ENCODE data around the gene PSTK. TPM values are rescaled to one million over a fixed set of nuclear protein-coding genes. Genes with fewer than 3 reads are reported as not detected.

PSTK gene
- total and polyA plus RNA-seq, 5 experiments from 2014 or later = 5.6 to 11.7 (median 8.8) TPM

DNA sequence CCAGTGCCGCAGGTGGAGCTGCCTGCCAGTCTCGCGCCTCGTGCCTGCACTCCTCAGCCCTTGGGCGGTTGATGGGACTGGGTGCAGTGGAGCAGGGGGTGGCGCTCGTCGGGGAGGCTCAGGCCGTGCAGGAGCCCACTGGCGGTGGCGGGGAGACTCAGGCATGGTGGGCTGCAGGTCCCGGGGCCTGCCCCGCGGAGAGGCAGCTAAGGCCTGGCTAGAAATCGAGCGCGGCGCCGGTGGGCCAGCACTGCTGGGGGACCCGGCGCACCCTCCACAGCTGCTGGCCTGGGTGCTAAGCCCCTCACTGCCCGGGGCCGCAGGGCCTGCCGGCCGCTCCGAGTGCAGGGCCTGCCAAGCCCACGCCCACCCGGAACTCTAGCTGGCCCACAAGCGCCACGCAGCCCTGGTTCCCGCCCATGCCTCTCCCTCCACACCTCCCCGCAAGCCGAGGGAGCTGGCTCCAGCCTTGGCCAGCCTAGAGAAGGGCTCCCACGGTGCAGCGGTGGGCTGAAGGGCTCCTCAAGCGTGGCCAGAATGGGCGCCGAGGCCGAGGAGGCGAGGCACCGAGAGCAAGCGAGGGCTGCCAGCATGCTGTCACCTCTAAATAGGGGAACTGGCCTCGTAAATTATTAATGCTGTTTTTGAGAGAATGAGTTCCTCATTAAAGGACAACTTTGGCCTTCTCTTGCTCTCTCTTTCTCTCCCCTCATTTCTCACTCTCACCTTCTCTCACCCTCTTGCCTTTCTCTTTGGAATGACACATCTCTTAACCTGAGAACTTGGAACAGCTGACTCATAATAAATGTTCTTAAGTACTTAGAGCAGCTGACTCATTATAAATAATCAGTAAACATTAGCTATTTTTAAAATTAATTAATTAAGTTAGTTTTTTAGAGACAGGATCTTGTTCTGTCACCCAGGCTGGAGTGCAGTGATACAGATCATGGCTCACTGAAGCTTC lies 33.5 kb downstream of the PSTK start:
- Mint-ChIP-seq H3K27ac (no peak overlapping the region), H3K27me3 (no peaks in the 10 kb centered on the region)
- POLR2A ChIA-PET = no interaction called here

DNA sequence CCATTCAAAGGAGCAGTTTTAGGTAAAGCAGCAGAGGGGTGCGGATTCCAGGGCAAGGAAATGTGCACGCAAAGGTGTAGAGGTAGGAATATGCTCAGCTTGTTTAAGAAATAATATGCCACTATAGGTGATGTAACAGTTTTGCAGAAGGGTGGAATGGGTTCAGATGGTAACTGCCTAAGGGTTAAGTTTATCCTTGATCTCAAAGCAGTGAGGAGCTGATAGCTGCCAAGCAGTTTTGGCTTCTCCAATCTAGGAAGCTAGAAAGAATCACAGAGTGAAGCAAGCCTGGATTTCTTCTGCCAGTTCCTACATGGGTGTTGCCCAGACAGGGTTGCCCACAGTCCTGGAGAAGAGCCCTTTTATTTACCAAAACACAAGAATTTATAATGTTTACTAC lies 34.6 kb downstream of the PSTK start:
- H3K36me3 Mint-ChIP-seq = peaks cover 5 to 20% (median 14%) of the 10 kb centered on the region in 3 donors
- H3K27ac Mint-ChIP-seq = no peak overlapping the region
- H3K27me3 Mint-ChIP-seq = no peaks in the 10 kb centered on the region
- ATAC-seq = no peak
- H3K9me3 Mint-ChIP-seq = no peaks in the 10 kb centered on the region
- no peak for DNase-seq
- POLR2A ChIA-PET = interaction anchor here (0.5 kb wide), 1 partner anchor 224 kb away, joined by 3 read pairs; no protein-coding TSS in a partner anchor
- no peak overlapping the region for H3K4me3 Mint-ChIP-seq
- H3K4me1 Mint-ChIP-seq = peaks cover 14 to 37% (median 17%) of the 10 kb centered on the region in 4 donors

More for the DNA sequence above, 33.5 kb downstream of the PSTK start:
- ATAC-seq (no peak), DNase-seq (no peak)
- Mint-ChIP-seq H3K4me1 (peaks cover 20 to 46% (median 22%) of the 10 kb centered on the region in 4 donors), H3K36me3 (peaks cover 6 to 20% (median 14%) of the 10 kb centered on the region in 3 donors), H3K4me3 (no peak overlapping the region), H3K9me3 (no peaks in the 10 kb centered on the region)

DNA sequence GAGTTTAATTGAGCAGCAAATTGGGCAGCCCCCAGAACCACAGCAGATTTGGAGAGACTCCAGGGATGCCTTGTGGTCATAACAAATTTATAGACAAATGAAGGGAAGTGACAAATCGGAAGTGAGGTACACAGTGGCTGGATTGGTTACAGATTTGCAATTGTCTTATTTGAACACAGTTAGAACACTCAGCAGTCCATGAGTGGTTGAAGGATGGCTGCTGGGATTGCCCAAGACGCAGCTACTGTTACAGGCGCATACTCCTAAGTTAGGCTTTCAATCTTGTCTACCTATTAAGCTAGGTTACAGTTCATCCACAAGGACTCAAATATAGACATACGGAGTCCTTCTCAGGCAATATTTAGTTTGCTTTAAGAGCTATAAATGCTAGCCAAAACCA lies 36.0 kb downstream of the PSTK start:
- Mint-ChIP-seq H3K4me3 (no peak overlapping the region), H3K27me3 (no peaks in the 10 kb centered on the region), H3K9me3 (no peaks in the 10 kb centered on the region), H3K36me3 (peaks cover 5 to 20% (median 14%) of the 10 kb centered on the region in 3 donors), H3K4me1 (peaks cover under 1 to 23% (median 7%) of the 10 kb centered on the region in 4 donors), H3K27ac (no peak overlapping the region)
- ATAC-seq (no peak), DNase-seq (no peak)
- POLR2A ChIA-PET = no interaction called here

DNA sequence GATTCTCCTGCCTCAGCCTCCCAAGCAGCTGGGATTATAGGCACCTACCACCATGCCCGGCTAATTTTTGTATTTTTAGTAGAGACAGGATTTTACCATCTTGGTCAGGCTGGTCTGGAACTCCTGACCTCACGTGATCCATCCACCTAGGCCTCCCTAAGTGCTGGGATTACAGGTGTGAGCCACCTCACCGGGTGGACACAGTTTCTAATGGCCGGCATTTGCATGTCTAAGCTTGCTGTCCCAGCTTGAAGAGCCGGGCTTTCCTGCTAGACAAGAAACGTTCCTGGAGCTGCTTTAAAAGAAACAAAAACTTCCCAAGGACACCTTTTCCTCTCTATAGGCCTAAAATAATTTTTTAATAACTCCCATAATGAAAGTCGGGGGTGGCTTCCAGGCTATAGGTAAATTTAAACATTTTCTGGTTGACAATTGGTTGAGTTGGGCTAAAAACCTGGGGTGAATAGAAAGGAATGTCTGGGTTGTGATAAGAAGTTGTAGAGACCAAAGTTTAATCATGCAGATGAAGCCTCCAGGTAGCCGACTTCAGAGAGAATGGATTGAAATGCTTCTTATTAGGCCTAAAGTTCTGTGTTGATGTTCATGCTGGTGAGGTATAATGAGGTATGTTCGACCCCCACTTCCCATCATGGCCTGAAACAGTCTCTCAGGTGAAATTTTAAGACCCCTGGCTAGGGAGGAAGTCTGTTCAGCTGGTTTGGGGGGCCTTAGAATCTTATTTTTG lies 37.4 kb downstream of the PSTK start:
- Mint-ChIP-seq H3K9me3 (no peaks in the 10 kb centered on the region), H3K4me1 (peaks cover 0 to 23% (median 7%) of the 10 kb centered on the region in 4 donors), H3K36me3 (peaks cover 5 to 11% (median 7%) of the 10 kb centered on the region in 3 donors), H3K27ac (peak overlapping the region in 1 of 10 donors; percentile 23), H3K27me3 (no peaks in the 10 kb centered on the region), H3K4me3 (no peak overlapping the region)
- POLR2A ChIA-PET = no interaction called here
- DNase-seq (no peak), ATAC-seq (no peak)

DNA sequence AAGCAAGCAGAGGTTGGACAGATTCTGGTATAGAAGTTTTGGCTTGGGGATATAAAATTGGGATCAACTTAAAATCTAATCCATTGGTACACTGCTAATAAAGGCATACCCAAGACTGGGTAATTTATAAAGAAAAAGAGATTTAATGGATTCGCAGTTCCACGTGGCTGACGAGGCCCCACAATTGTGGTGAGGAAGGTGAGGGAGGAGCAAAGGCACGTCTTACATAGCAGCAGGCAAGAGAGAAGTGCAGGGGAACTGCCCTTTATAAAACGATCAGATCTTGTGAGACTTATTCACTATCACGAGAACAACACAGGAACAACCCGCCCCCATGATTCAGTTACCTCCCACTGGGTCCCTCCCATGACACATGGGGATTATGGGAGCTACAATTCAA lies 38.3 kb downstream of the PSTK start:
- peaks cover 4 to 10% (median 5%) of the 10 kb centered on the region in 3 donors for H3K36me3 Mint-ChIP-seq
- H3K27ac Mint-ChIP-seq = peak overlapping the region in 3 of 10 donors; percentile 22 to 24 (median 23)
- H3K27me3 Mint-ChIP-seq = no peaks in the 10 kb centered on the region
- POLR2A ChIA-PET = no interaction called here
- H3K9me3 Mint-ChIP-seq = no peaks in the 10 kb centered on the region
- H3K4me1 Mint-ChIP-seq = peaks cover 0 to 23% (median 7%) of the 10 kb centered on the region in 4 donors
- H3K4me3 Mint-ChIP-seq = no peak overlapping the region
- no peak for ATAC-seq
- no peak for DNase-seq

DNA sequence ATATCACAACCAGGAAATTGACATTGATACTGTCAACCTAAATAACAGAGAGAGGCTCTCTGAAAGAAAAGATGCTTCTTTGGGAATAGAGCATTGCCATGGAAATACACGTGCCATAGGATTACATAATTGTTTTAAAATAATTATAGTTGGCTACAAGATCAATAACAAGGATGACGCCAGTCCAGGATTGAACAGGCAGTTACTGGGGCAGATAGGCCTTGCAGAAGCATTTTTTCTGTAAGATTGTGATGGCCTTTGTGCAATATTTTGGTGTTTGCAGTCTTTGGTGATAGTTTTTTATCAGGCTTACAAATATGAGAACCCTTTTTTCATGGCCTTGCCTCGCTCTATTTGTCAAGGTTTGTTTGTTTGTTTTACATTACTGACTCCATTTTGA lies 39.1 kb downstream of the PSTK start:
- peaks cover under 1 to 12% (median 4%) of the 10 kb centered on the region in 3 donors for H3K36me3 Mint-ChIP-seq
- POLR2A ChIA-PET = no interaction called here
- no peak for ATAC-seq
- H3K4me3 Mint-ChIP-seq = no peak overlapping the region
- DNase-seq = no peak
- peaks cover 0 to 18% (median 7%) of the 10 kb centered on the region in 4 donors for H3K4me1 Mint-ChIP-seq
- no peaks in the 10 kb centered on the region for H3K9me3 Mint-ChIP-seq
- no peaks in the 10 kb centered on the region for H3K27me3 Mint-ChIP-seq
- H3K27ac Mint-ChIP-seq = no peak overlapping the region

DNA sequence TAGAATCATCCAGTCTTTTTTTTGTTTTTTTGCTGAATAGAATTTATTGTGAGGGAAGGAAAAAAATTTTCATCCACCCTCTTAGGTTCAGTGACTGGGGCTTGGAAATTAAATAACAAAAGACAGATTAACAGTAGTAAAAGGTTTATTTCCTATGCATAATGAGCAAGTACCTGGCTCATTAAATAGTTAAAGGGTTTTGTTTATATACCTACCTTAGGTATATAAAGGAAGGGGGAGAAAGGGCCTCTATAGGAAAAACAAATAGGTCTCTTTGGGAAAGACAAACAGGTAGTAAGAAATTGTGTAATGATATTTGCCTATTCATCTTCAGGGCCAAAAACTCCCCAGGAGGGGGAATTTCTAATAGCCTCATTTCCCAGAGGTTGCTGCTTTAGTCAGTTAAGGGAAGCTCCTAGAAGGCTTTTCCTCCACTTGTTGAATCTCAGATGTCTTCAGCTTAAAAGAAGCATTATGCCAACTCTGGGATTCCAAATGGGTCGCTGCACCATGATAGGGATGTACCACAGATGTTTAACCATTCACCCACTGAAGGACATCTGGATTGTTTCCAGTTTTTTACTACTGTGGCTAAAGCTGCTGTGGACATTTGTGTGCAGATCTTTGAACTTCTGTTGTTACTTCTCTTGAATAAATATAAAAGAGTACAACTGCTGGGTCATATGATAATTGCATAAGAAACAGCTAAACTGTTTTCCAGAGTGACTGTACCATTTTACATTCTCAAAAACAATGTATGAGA lies 39.9 kb downstream of the PSTK start:
- no peak overlapping the region for H3K27ac Mint-ChIP-seq
- peaks cover 0 to 14% (median 6%) of the 10 kb centered on the region in 4 donors for H3K4me1 Mint-ChIP-seq
- H3K36me3 Mint-ChIP-seq = peaks cover 0 to 11% (median 0%) of the 10 kb centered on the region in 3 donors
- H3K9me3 Mint-ChIP-seq = no peaks in the 10 kb centered on the region
- no peaks in the 10 kb centered on the region for H3K27me3 Mint-ChIP-seq
- DNase-seq (no peak), ATAC-seq (no peak)
- POLR2A ChIA-PET = interaction anchor here (1.3 kb wide), 1 partner anchor 11 kb away, joined by 3 read pairs; no protein-coding TSS in a partner anchor
- no peak overlapping the region for H3K4me3 Mint-ChIP-seq

DNA sequence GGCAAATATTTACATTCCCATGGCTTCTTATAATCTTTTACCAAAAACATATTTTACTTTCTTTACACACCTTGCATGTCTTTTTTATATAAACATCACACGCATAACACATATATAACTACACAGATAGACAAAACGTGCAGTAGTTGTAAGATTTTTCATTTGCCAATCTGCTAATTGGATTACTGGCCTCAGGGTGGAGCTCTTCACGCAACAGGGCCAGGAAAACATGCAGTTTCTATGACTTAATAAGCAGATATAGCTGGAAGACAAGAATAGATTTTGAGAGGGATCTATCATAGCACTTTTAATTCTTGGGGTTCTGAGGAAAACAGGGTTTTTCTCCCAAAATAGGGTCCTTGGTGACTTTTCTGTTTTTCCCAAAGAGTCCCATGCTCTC lies 41.3 kb downstream of the PSTK start:
- Mint-ChIP-seq H3K27me3 (no peaks in the 10 kb centered on the region), H3K36me3 (peaks cover 0 to 6% (median 0%) of the 10 kb centered on the region in 3 donors), H3K4me1 (peaks cover 0 to 5% (median 2%) of the 10 kb centered on the region in 4 donors), H3K9me3 (no peaks in the 10 kb centered on the region), H3K4me3 (no peak overlapping the region), H3K27ac (peak overlapping the region in 1 of 10 donors; percentile 11)
- DNase-seq = no peak
- POLR2A ChIA-PET = no interaction called here
- ATAC-seq = no peak

DNA sequence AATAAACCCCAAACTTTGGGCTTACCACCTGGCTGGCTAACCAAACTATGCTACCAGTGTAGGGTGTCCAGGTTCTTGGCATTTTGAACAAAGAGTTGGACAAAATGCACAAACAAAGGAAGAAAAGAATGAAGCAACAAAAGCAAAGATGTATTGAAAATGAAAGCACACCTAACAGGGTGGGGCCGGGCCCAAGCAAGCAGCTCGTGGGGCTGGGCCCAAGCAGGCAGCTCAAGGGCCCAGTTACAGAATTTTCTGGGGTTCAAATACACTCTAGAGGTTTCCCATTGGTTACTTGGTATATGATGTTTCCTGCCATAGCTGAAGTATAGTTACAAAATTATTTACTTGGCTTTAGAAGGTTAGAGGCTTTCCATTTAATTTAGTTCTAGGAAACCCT lies 44.3 kb downstream of the PSTK start:
- DNase-seq = no peak
- no peak overlapping the region for H3K27ac Mint-ChIP-seq
- POLR2A ChIA-PET = no interaction called here
- H3K4me3 Mint-ChIP-seq = no peak overlapping the region
- H3K9me3 Mint-ChIP-seq = no peaks in the 10 kb centered on the region
- ATAC-seq = no peak
- H3K27me3 Mint-ChIP-seq = no peaks in the 10 kb centered on the region
- peaks cover 0 to 4% (median under 1%) of the 10 kb centered on the region in 4 donors for H3K4me1 Mint-ChIP-seq
- peaks cover 0 to 3% (median 0%) of the 10 kb centered on the region in 3 donors for H3K36me3 Mint-ChIP-seq

DNA sequence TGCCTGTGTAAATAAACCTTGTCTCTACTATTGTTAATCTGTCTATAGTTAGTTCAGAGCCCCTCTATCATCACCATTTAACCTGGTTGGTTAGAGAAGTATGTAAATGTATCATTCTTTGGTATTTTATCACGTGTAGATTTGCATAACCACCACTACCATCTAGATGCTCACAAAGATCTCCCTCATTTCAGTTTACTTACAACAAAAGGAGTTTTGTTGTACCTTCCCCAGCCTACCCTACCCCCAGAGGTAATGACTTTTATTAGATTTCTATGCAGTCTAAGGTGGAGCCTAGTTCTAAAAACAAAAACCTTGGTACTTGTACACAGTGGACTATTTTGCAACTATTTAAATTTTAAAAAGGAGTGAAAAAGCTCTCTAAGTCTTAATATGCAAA lies 46.1 kb downstream of the PSTK start:
- POLR2A ChIA-PET = no interaction called here
- no peak overlapping the region for H3K4me3 Mint-ChIP-seq

DNA sequence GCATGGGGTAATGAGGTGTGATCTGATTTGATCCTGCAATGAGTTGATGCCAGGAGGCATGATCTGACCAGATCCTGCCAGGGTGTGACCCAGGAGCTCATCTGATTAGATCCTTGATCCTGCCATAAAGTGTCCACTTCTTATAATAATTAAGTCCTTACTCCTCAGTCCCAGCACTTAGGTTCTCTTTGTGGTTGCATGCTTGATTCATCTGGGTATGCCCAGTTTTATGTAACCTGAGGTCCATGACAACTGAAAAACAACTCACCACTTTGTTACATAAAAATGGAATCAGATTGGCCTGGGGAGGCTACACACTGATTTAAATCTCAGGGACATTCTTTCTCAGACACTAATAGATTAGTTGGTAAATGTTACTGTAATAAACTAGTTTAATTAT lies 47.7 kb downstream of the PSTK start:
- Mint-ChIP-seq H3K4me1 (peaks cover 0 to 7% (median under 1%) of the 10 kb centered on the region in 4 donors), H3K27me3 (no peaks in the 10 kb centered on the region), H3K9me3 (no peaks in the 10 kb centered on the region), H3K4me3 (no peak overlapping the region), H3K36me3 (peaks cover 0 to 5% (median 0%) of the 10 kb centered on the region in 3 donors), H3K27ac (no peak overlapping the region)
- ATAC-seq = no peak
- no peak for DNase-seq
- POLR2A ChIA-PET = no interaction called here

More for the DNA sequence above, 46.1 kb downstream of the PSTK start:
- Mint-ChIP-seq H3K36me3 (peaks cover 0 to 3% (median 0%) of the 10 kb centered on the region in 3 donors), H3K27me3 (no peaks in the 10 kb centered on the region), H3K4me1 (peaks cover 0 to 5% (median under 1%) of the 10 kb centered on the region in 4 donors), H3K9me3 (no peaks in the 10 kb centered on the region), H3K27ac (peak overlapping the region in 1 of 10 donors; percentile 18)
- DNase-seq (no peak), ATAC-seq (no peak)

DNA sequence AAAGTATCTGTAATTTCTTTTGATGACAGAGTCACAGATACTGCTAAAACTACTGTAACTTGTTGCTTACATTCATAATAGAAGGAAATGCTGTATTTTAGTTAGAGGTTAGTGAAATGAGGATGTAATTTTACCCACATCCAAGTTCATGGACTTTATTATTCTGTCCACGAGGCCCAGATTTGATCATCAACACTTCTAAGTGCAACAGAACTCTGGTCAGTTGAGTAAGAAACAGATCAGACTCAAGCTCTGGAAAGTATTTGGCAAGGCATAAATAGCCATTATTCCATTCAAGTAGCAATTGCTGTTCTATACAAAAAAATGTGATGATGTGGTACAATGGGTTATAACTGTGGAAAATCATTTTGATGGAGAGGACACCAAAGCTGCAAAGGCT lies 50.9 kb downstream of the PSTK start:
- no peaks in the 10 kb centered on the region for H3K27me3 Mint-ChIP-seq
- H3K4me3 Mint-ChIP-seq = no peak overlapping the region
- H3K4me1 Mint-ChIP-seq = peaks cover 0 to 5% (median under 1%) of the 10 kb centered on the region in 4 donors
- DNase-seq = no peak
- POLR2A ChIA-PET = interaction anchor here (1.2 kb wide), 1 partner anchor 9 kb away, joined by 3 read pairs; no protein-coding TSS in a partner anchor
- H3K9me3 Mint-ChIP-seq = no peaks in the 10 kb centered on the region
- H3K27ac Mint-ChIP-seq = peak overlapping the region in 1 of 10 donors; percentile 11
- ATAC-seq = no peak
- H3K36me3 Mint-ChIP-seq = peaks cover 0 to 28% (median 11%) of the 10 kb centered on the region in 3 donors
